Measurements from ENCODE around the gene VMP1.

VMP1 gene

DNA sequence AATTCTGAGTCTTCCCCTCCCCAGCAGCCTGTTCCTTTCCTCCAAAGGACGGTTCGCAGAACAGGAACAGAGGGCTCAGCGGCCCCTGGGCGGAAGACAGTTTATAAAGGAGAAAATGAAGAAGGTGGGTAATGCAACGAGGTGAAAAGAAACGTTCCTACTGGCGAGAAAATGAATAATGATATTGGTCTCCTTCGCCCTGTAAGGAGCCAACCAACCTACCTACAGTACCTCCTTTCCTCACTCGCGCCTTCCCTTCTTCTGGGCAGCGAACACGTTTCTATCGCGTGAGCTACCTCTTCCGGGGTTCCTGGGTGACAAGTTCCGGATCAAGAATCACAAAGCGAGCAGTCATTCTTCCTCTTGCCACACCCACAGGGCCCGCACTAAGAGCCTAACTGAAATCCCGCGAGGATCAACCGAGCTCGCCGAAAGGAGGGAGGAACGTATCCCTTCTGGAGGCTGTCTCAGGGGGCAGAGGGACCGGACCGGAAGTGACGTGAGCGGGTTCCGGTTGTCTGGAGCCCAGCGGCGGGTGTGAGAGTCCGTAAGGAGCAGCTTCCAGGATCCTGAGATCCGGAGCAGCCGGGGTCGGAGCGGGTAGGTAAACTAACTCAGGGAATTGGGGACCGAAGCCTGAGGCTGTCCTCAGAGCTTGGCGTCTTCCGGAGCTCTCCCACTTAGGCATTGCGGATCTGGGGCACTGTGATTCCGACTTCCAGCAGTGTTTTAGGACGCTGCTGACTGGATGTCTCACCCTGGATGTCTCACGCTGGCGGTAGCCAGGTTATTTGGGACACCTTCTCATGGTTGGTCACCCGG, at the start of gene VMP1, which contains the start of gene PTRH2:
TSS of gene VMP1 (plus strand) at position 506 of the 822 bp plus-strand sequence. CDS start 23,793 bp downstream, outside the sequence.
TSS of gene PTRH2 (minus strand) at position 282 of the 822 bp plus-strand sequence. CDS start 9,452 bp downstream, outside the sequence.
- peak; percentile 92 for DNase-seq (ENCODE audit: low read depth in 2 of 2)

DNA sequence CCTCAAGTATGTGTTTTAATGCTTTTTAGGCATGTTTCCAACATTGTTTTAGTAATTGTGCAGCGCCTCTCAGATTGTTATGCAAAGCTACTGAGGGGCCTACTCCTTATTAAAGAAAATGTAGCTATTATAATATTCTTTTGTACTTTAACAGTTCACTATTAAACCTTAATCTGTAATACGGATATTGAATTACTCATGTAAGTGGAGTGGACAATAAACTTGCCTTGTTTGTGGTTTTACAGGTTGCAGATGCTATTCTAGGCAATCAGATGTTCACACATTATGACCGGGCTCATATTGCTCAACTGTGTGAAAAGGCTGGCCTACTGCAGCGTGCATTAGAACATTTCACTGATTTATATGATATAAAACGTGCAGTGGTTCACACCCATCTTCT, 41.2 kb upstream of the VMP1 start:
- no peak for DNase-seq (ENCODE audit: low read depth in 2 of 2)

DNA sequence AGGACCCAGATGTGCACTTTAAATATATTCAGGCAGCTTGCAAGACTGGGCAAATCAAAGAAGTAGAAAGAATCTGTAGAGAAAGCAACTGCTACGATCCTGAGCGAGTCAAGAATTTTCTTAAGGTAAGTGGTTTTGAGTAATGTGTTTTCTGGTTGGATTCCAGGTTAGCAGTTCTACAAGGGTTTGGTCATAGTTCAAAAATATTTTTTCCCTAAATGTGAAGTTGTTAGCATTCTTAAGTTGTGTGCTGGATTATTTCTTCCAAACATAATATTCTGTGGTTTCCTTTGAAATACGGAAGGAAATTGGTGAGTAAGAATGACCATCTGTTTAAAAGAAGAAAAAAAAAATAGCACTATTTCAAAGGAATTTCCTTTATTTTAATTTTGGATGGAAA, 38.6 kb upstream of the VMP1 start:
- DNase-seq (ENCODE audit: low read depth in 2 of 2) = no peak

DNA sequence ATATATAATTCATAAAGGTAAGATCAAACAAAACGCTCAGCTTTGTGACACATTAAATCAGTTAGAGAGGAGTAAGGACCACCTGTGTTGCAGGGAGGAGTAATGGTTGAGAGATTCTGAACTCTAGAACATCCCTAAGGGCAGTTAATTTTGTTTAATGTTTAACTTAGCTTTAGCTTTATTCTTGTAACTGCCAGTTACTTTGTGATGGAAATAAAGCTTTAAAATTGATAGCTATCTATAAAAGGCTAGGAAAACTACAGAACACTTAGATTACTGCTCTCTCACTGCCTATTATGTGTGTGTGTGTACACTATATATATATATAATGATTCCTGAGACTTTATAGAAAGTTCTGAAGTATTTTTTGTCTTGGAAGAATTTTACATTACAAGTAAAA, 38.0 kb upstream of the VMP1 start:
- DNase-seq (ENCODE audit: low read depth in 2 of 2) = no peak

DNA sequence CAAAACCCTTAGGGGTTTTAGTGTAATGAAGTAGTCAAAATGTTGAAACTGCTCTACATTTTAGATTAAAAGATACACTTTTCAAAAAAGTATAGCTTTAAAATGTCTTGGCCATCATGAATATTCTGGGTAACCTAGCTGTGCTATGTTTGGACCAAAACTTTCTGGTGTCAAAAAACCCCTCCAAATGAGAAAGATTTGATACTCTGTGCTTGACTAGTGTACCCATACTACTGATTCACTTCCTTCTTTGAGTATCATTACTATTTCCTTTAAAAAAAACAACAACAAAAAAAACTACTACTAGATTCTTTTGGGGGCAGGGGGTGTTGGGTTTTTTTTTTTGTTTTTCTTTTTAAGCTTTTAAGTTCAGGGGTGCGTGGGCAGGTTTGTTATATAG, 37.5 kb upstream of the VMP1 start:
- no peak for DNase-seq (ENCODE audit: low read depth in 2 of 2)

DNA sequence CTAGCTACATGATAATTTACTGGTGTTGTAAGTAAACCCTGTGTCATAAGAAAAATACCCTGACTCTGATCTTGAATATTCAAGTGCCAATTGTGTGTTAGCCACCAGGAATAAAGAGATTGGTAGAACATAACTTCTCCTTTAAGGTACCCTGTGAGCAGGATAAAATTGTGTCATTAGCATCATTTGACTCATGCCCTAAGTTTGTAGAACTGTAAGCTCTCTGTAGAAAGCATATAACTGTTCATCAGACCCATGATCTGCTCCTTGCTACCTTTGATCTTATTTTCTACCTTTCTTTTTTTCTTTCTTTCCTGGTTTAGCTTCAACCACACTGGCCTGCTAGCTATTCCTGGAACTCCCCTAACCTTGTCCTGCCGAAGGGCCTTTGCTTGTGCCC, 36.1 kb upstream of the VMP1 start:
- DNase-seq (ENCODE audit: low read depth in 2 of 2) = no peak

DNA sequence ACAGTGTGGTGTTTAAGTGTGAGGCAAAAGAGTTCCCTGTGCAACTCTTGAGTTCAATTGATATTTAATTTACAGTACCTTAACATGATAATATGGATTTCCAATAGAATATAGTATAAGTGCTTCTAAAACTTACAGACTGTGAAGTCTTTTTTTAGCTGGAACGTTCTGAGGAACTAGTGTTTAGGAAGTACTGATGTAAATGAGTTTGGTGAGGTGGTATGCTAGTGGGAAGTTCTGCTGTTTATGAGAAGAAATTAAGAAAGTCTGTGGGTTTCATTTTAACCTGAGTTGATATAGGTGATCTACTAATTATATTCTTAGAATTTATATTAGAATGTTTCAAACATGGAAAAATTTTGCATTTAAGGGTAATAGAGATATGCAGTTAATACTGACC, 32.2 kb upstream of the VMP1 start:
- DNase-seq (ENCODE audit: low read depth in 2 of 2) = no peak

DNA sequence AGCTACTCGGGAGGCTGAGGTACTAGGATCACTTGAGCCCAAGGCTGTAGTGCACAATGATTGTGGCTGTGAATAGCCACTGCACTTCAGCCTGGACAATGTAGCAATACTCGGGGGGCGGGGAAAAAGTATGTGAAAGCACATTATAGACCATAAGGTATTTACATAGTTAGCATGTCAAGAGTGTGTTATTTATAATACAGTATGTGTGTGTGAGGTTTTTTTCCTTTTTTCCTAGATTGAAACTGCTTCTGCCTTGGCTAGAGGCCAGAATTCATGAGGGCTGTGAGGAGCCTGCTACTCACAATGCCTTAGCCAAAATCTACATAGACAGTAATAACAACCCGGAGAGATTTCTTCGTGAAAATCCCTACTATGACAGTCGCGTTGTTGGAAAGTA, 30.7 kb upstream of the VMP1 start:
- no peak for DNase-seq (ENCODE audit: low read depth in 2 of 2)

DNA sequence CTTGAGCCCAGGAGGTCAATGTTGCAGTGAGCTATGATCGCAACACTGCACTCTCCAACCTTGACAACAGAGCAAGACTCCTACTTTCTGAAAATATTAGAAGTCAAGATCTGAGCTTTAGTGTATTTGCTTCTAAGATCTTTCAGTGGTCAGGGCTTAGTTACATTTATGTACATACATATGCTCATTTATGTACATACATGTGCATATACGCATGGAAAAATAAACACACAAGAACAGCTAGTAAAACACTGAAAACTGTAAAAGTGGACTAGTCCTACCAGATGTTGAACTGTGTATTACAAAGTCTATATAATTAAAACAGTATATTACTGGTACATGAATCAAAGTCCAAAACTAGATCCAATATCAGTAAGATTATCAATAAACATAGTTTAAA, 28.5 kb upstream of the VMP1 start:
- DNase-seq (ENCODE audit: low read depth in 2 of 2) = no peak

DNA sequence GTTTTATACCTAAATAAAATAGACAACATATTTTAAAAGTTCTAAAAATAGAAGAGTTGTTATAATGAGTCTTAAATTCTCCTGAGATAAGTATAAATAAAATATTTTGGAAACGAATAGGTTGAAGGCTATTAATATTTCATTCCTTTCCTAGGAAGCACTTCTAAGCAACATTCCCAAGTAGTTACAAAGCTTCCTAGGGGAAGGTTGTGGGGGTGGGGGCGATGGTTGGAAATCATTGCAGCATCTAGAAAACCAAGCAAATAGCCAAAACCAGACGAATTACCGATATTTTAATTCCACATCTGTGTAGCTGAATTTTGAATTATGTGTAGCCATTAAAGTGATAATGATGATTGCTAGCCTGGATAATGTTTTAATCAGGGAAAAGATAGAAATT, 27.1 kb upstream of the VMP1 start:
- DNase-seq (ENCODE audit: low read depth in 2 of 2) = no peak

DNA sequence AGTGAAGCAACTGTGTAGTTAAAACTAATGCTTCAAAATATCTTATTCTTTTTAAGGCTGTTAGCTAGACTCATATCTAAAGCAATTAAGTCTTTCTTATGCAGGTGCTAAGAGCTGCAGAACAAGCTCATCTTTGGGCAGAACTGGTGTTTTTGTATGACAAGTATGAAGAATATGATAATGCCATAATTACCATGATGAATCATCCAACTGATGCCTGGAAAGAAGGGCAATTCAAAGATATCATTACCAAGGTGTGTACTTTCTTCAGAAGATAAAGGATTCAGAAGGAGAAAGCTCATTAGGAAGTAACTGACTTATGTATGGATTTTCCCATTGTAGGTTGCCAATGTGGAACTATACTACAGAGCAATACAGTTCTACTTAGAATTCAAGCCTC, 24.2 kb upstream of the VMP1 start:
- DNase-seq (ENCODE audit: low read depth in 2 of 2) = no peak

DNA sequence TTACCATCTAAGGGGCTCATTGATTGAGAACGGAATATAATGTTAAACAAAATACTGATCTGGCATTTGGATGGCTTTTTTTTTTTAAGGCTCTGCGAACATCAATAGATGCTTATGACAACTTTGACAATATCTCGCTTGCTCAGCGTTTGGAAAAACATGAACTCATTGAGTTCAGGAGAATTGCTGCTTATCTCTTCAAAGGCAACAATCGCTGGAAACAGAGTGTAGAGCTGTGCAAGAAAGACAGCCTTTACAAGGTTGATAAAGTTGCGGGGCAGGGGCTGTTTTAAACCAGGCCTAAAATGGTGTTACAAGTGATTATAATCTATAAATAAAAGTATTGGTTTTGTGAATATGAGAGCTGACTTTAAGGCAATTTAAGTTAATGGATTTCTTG, 22.5 kb upstream of the VMP1 start:
- no peak for DNase-seq (ENCODE audit: low read depth in 2 of 2)

DNA sequence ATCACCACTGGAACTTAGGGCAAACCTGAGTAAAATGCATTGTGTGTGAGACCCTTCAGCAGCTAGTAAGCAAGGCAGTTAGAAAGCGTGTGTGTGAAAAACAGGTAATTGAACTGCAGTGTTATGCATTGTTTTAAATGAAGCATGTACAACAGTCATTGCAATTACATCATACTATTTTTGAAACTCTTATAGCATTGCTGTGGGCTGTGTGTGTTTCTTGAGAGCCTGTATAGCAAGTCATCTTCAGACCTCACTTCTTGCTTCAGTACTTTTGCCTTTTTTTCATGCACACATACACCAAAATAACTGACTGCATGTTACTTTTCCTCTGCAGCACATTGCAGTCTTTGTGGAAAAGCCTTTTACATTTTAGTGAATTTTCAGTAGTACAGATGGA, 19.4 kb upstream of the VMP1 start:
- no peak for DNase-seq (ENCODE audit: low read depth in 2 of 2)

DNA sequence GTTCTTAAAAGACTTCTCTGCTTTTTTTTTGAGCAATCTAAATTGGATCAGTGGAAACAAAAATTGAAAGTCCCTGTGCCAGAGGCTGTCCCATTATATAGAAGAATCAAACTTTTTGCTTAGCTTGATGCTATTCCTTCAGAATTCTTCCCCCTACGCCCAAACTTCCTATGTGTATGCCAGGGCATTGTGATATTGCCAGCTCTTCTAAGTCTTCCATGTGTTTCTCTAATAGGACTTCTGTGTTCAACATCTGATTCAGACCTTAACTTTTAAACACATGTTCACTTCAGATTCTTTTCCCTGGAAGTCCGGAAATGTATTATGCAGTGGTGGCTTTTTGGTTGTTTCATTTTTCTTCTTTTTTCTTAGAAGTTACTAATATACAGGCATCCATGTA, 19.0 kb upstream of the VMP1 start:
- no peak for DNase-seq (ENCODE audit: low read depth in 2 of 2)

DNA sequence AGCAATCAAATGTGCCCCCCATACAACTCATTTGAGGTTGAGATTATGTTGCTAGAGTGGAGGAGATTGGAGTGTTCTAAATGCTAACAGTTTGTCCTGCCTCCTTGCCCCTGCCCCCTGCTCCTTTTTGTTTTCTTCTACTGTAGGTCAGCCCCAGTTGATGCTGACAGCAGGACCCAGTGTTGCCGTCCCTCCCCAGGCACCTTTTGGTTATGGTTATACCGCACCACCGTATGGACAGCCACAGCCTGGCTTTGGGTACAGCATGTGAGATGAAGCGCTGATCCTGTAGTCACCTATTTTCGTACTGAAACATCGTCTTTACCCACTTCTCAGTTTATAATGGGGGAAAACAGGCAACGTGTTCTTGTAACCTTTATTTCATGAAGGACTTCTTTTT, 13.9 kb upstream of the VMP1 start:
- DNase-seq (ENCODE audit: low read depth in 2 of 2) = no peak

DNA sequence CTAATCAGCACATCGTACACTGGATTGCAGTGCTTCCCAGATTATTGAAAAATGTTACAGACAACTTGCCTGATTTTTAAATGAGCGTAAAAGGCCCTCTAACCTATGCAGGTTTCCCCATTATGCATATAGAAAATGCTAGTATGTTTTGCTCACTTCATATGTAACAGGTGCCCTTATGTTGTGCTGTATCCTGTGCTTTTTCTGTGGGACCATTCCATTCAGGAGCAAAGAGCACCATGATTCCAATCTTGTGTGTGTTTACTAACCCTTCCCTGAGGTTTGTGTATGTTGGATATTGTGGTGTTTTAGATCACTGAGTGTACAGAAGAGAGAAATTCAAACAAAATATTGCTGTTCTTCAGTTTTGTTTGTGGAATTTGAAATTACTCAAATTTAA, 13.1 kb upstream of the VMP1 start:
- no peak for DNase-seq (ENCODE audit: low read depth in 2 of 2)

DNA sequence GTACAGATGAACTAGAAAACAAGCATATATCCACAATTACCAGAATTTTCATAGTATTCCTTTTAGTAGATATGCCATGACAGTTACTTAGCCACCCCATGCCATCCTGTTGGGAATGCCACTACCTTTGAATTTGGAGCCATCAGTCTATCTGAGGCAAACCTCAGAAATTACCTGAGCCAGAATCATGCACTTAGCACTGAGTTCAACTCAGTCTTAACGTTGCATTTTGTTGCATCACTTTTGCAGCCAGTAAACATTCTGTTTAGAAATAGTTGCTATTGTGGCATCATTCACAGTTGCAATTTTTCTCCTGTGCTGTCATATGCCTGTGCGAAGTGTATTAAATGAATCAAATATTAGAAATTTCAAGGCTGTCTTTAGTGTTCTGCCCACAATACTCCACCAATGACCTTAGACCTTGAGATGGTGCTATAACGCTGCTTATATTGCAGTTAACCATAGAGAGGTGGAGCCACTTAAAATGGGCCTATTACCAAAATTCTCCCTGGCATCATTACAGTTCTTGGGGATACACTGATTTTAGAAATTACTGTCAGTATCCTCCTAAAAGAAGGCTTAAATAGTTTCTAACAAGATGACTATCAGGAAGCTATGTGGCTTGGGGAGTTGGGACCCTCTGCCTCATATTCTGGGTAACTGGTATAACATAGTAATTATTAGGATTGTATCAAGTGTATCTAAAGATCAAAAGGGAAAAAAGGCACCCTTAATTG, 11.3 kb upstream of the VMP1 start:
- DNase-seq (ENCODE audit: low read depth in 2 of 2) = no peak

DNA sequence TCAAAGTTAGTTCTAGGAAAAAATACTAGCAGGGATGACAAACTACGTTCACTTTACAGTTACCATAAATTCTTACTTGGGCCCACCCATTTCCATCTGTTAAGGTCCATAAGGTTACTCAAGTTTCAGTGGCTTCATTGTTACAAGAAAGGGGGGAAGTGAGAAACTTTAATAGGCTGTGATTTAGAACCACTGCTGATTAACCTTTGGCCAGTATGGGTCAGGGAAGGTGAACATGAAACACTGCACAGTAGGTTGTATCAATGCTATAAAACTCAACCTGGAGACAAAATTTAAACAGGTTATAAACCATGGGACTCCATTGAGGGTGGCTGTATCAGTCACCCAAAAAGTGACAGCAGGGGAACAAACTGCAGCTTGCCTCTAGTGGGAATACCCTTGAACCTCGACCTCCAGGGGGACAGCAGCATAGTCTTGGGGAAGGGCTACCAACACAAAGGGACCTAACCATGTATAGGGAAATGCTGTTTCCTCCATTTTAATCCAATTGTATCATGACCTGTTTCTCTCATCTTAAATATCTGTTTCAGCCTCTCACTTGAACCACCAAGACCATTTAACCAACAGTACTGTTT, 10.7 kb upstream of the VMP1 start:
- no peak for DNase-seq (ENCODE audit: low read depth in 2 of 2)

DNA sequence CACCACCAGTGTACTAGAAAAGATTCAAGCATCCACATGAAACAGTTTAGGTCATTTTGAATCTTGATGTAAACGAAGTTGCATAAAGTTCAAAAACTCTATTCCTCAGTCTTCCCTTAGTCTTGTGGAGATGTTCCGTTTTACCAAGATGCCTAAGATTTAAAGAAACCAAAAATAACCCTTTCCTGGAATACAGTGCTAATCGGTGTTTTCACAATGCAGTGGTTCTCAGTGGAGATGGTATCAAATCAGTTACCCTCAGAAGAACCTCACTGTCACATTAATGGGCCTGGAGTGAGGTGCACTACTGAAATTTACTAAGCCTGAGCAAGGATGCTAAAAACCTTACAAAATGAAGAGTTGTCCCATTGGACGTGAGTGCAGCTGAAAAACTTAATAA, 9.3 kb upstream of the VMP1 start:
- DNase-seq (ENCODE audit: low read depth in 2 of 2) = no peak

DNA sequence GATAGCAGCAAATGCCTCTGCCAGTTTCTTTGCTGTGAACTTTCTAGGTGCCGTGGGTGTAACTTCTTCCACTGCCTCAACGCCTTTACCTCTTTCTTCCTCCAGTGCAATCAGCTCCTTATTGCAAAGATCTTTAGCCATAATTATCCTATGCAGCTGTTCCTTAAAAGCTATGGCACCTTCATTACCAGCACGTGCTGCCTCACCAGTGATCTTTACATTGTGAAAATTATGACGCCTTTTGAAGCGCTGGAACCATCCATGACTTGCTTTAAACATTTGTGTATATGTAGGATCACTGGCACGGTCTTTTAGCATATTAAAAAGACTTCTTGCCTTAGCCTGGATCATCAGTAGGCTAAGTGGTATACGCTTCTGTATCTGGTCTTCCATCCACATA, 8.2 kb upstream of the VMP1 start:
- DNase-seq (ENCODE audit: low read depth in 2 of 2) = no peak

DNA sequence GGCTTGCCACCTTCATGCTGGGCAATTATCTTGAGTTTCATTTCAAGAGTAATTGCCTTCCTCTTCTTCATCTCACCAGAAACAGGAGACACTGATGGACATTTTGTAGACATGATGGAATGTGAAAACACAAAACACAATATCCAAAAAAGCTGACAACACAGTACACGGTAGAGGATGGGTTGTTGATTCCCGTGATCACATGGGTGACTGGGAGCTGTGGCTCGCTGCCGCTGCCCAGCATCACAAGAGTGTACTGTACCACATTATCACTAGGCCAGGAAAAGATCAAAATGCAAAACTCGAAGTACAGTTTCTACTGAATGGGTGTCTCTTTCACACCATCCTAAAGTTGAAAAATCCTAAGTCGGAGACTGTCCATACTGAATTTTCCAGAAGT, 7.7 kb upstream of the VMP1 start:
- no peak for DNase-seq (ENCODE audit: low read depth in 2 of 2)

DNA sequence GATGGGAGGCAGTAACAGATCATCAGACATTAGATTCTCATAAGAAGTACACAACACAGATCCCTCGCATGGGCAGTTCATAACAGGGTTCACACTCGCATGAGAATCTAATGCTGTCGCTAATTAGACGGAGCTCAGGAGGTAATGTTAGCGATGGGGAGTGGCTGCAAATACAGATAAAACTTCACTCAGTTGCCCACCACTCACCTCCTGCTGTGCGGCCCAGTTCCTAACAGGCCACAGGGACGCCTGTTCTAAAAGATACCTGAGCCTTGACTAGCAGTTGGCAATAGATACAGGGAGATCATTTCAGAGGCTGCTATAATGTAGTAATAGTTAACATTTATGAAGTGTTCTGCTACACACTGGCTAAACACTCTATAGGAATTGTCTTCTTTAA, 5.2 kb upstream of the VMP1 start:
- no peak for DNase-seq (ENCODE audit: low read depth in 2 of 2)

DNA sequence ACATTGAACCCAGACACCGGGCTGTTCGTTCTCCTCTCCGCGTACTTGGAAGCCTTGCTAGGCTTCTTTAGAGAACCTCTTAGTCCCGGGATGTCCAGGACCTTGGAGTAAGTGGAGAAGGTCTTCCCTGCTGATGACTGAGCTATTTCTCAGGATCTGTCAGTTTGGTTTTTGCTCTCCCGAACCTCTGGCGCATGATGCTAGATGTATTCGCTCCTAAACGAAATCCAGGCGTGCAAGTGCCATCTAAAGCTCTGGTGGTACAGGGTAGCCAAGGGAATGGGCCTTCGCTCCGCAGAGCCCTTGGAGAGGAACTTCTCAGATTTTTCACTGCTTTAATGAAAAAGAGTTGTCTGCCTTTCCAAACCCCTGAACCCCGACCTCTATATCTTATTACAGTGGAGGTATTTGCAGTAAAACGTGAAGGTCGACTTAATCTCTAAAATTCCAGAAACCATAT, 547 bp downstream of the VMP1 start:
- no peak for DNase-seq (ENCODE audit: low read depth in 2 of 2)
